HG02884 (cell line): ENCODE data around the gene SPACA6.
"Not testable (repeated sequence)": the region's sequence is repeated elsewhere in the genome, so short reads cannot be mapped to it uniquely, and the experiment has no call there.

Experiments used
- ATAC-seq: cut with Tn5 transposase; IDR thresholded peaks from one replicate; pipeline ENCODE4 v1.9.1; 2021; ENCODE audit warnings: mild to moderate bottlenecking, moderate library complexity; ENCODE audit not compliant: unreplicated experiment

Gene SPACA6

DNA sequence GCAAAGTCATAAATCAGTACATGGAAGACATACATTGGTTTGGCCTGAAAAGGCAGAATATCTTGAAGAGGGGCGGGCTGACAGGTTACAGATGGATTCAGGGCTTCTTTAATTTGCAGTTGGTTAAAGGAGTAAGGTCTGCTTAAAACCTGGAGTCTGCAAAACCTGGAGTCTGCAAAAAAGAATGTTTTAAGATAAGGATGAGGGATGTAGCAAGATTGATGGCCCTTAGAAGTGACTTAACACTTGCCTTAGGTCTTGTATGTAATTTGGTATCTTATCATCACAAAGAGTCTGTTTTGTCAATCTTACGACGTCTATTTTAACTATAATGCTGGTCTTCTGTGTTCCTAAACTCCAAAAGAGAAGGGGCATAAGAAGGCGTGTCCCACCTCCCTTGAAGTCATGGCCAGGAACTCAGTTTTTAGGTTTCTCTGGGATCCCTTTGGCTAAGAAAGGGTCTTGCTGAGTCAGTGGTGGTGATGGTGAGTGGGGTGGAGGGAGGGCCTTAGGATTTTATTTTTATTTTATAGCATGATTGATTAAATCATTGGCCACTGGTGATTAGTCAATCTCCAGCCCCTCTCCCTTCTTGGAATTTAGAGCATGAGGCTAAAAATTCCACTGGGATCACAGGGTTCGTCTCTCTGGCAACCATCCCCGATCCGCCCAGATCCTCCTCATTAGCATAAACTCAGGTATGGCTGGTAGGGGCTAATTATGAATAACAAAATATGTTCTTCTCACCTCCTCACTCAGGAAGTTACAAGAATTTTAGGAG lies 40.8 kb downstream of the SPACA6 start:
- no peak for ATAC-seq

DNA sequence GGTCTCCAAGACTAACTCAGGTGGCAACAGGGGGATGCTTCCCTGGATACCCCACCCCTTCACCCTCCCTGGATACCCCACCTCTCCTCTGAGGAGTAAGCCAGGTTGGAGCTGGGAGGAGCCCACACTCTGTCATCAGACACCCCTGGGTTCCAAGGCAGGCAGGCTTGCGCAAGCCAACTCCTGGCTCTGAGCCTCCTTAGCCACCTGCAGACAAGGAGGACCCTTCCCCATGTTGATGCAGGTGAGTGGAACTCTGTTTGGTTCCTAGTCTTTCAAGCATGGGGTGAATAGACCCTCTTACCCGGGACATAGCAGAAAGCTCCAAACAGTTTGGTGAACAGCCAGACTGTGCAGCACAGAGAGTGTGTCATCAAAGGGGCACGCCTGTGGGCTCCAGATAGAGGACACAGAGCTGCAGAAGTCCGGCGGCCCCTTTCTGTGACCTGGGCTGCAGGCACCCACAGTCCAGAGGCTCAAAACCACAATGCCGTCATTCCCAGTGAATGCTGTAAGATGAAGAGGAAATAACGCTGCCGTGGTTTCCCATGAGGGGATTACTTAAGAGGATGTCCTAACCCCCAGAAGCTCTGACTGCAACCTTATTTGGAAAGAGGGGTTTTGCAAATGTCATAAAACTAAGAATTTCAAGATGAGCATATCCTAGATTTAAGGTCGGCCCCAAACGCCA lies 42.8 kb downstream of the SPACA6 start:
- no peak for ATAC-seq

DNA sequence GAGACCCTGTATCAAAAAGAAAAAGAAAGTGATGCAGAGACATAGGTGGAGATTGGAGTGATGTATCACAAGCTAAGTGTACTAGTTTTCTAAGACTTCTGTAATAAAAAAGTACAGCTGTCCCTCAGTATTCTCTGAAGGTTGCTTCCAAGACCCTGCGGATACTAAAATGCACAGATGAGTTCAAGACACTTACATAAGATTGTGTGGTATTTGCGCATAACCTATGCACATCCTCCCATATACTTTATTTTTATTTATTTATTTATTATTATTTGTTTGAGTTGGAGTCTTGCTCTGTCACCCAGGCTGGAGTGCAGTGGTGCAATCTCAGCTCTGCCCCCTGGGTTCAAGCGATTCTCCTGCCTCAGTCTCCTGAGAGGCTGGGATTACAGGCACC lies 44.3 kb downstream of the SPACA6 start:
- ATAC-seq = no peak

DNA sequence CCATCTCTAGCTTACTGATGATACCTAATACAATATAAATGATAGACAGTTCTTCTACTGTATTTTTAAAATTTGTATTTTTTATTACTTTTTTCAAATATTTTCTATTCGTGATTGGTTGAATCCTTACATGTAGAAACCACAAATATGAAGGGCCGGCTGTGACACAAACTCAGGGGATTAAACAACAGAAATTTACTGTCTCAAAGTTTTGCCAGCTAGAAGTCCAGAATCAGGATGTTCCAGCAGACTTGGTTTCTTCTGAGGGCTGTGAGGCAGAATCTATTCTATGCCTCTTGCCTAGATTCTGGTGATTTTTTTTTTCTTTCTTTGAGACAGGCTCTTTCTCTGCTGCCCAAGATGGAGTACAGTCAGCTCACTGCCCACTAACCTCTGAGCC lies 44.8 kb downstream of the SPACA6 start:
- ATAC-seq = no peak

DNA sequence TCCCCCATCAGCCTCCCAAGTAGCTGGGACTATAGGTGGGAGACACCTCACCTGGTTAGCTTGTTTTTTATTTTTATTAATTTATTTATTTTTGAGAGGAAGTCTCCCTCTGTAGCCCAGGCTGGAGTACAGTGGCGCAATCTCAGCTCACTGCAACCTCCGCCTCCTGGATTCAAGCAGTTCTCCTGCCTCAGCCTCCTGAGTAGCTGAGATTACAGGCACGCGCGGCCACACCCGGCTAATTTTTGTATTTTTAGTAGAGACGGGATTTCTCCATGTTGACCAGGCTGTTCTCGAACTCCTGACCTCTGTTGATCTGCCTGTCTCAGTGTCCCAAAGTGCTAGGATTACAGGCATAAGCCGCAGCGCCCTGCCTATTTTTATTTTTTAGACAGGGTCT lies 45.4 kb downstream of the SPACA6 start:
- ATAC-seq = not testable (repeated sequence)

DNA sequence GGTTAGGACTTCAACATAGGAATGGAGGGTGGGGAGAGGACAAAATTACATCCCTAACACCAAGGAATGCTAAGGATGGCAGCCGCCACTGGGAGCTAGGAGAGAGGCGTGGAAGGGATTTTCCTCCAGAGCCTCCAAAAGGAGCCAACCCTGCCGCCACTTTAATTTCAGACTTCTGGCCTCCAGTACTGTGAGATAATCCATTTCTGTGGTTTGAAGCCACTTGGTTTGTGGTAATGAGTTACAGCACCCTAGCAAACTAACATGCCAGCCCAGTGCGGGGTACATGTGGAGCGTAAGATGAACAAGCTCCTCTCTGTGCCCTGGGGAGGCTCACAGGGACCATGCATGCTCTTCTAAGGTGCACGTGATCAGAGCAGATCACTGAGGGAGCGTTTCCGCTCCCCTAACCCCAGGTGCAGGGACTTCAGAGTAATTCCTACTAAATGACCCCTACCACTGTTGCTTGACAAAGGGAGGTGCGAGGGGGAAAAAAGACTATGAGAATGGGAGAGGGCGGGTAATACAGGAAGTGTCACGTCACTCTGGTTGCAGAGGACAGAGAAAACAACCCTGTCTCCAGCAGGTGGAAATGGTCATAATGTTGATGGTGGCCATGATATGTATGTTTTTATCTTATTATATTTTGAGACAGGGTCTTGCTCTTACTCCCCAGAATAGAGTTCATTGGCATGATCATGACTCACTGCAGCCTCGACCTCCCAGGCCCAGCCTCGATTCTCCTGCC lies 46.5 kb downstream of the SPACA6 start:
- no peak for ATAC-seq

DNA sequence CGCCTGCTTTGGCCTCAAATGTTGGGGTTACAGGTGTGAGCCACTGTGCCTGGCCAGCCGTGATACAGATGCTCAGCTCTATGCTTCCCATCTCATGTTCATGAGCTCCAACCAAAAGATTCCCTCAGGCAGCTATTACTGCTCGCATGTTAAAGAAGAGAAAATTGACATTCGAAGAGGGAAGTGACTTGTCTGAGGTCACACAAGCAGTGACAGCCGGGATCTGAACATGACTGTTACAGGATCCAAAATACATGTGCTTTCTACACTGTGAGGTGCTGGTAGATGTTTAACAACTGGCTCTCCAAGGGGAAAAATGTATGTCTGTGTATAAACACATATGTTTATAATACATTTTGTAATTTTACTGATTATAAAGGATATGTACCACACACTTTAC lies 47.2 kb downstream of the SPACA6 start:
- no peak for ATAC-seq

DNA sequence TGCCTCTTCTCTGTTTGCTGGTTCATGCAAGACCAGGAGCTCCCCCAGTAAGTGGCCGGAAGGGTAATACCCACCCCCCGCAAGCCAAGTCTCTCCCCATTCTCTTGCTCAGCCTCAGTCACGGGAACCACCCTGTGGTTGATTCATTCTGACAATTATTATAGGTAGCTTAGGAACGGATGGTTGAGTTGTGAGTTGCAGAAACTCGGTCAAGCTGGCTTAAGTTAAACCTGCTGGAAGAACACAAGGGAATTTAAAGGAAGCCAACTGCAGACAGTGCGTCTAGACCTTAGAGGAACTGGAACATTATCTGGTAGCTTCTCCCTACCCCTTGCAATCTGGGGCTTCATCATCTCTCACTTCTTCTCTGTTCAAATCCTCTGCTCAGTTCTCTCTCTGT lies 49.7 kb downstream of the SPACA6 start:
- ATAC-seq = no peak

DNA sequence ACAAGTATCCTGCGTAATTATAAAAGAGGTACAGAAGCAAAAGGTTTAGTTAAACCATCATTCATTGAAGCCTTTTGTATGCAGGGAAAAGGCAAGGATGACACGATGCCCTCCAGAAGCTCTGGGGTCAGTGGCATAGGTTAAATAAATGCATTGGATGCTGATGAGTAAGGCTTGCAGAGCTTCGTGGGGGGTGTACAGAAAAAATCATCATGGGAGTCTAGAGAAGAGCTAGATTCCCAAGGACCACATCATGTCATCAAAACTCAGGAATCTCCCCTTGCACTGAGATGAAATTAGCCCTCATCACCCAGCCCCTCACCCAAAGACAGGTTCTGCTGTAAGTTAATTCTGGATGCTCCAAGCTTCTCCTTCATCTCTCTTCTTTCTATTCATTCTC lies 50.3 kb downstream of the SPACA6 start:
- no peak for ATAC-seq

DNA sequence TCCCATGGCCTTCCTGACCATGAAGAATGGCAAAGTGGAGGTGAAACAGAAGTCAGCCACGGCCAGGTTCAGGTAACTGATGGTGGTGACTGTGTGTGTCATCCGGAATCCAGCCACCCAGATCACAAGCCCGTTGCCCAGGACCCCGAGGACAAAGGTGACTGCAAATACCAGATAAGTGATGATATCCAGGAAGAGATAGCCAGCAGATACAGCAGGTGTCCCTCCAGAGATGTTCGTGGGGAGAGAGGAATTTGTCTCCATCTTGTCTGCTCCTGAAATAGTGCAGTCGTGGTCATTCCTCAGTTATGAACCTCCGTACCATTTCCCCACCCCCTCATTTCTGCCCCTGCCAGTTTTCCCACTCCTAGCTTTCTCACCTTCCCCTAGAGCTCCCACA lies 53.6 kb downstream of the SPACA6 start:
- no peak for ATAC-seq

DNA sequence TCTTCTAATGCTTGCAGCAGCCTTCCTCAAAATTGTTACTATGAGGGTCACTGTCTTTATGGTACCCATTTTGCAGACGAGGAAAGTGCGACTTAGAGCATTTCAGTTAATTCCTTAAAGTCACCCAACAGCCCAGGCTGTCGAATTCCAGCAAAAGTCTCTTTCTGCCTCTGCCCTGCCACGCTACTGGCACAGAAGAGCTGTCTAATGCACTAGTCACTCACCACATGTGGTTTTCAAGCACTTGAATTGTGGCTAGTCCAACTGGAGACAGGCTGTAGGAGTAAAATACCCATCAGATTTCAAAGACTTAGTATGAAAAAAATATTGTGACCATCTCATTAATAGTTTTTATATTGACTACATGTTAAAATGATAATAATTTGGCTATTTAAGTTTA lies 56.8 kb downstream of the SPACA6 start:
- no peak for ATAC-seq

DNA sequence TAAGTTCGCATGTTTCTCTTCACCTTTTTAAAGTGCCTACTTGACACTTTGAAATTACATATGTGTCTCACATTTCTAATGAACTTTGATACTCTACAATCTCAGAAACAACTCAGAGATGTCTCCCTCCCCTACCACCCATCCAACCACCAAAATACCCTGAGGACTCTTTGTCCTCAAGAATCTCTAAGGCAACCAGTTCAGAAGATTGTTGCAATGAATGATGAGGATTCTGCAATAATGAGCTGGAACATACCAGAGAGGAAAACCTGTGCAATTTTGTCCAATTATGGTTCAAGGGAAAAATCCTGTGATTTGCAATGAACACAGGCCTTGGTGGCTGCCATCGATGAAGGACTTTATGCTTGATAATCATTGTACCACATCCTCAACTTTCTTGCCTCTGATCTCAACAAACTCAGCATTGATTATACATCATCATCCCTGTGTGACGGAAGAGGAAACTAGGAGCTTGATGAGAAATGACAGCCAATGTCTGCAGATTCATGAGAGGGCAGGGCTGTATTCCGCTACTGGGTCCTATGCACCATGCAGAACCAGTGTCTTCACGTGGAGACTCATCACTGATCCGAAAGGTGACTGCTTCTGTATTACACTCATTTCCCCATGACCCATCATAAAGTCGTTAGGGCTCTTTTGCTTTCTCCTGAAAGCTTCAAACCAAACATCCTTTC lies 57.4 kb downstream of the SPACA6 start:
- ATAC-seq = no peak

DNA sequence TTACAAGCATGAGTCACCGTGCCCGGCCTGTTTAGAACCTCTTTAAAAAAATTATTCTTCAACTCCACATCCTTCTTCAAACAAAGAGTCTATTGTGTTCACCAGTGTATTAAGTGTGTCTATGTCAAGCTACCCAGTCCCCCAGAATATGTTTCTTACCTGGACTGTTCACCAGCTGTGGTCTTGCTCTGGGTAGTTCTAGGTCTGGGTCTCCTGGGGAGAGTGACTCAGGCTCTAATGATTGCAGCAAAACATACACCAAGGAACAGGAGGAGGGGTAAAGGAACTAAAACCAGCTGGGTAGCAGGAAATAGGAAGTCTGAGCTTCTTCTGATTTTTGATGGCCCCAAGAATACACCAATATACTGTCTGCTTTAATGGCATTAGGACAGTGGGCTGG lies 58.5 kb downstream of the SPACA6 start, which contains the start of gene FPR1:
TSS of gene FPR1 (minus strand) at position 224 of the 400 bp plus-strand sequence. CDS start 4,884 bp downstream, outside the sequence.
- ATAC-seq = no peak

DNA sequence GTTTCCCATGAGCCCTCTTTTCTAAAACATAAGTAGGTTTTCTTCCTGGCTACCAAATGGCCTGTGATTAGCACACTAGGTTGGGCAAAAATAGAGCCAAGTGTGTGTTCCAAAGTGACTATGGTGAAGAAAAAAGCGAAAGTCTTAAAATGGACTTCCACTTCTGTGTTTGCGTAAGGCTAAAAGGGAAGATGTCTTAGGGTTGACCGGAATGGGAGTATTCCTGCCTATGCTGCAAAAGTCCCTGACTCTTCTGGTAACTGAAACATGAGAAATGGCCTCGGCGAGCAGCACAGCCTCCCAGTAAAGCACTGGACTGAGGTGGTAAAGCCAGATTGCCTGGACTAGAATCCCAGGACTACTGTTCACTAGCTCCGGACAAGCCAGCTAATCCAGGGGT lies 61.0 kb downstream of the SPACA6 start:
- no peak for ATAC-seq

DNA sequence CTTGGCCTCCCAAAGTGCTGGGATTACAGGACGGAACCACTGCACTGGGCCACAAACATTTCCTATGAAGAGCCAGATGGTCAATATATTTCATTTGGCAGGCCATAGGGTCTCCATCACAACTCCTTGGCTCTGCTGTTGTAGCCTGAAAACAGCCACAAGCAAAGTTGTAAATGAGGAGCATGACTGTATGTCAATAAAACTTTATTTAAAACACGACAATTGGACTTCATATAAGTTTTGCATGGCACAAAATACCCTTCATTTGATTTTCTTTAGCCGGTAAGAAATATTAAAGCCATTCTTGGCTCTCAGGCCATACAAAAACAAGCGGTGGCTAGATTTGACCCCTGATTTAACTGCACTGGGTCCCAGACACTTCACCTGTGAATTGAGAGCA lies 61.6 kb downstream of the SPACA6 start:
- ATAC-seq = no peak
